Measurements from ENCODE around the gene ANAPC5. TPM values are rescaled to one million over a fixed set of nuclear protein-coding genes. Genes with fewer than 3 reads are reported as not detected.

ANAPC5 gene
- total RNA-seq, 1 donor from 2014 or later, result 86.0 TPM

GRCh38 chr12:121293603-121294002 lies 58.6 kb downstream of the ANAPC5 start:
- no peaks in the 10 kb centered on the region for H3K4me1 Mint-ChIP-seq (ENCODE audit: low read depth, unreplicated experiment)
- no peak overlapping the region for H3K4me3 Mint-ChIP-seq (ENCODE audit: unreplicated experiment)
- no peak for TF ChIP-seq CTCF (IDR thresholded peaks at IDR 0.05; ENCODE audit: partially characterized antibody, unreplicated experiment)
- H3K36me3 Mint-ChIP-seq (ENCODE audit: unreplicated experiment), result no peaks in the 10 kb centered on the region
- H3K9me3 Mint-ChIP-seq (ENCODE audit: unreplicated experiment), result no peaks in the 10 kb centered on the region
- no peak for DNase-seq
- peaks cover 6% of the 10 kb centered on the region for H3K27me3 Mint-ChIP-seq (ENCODE audit: unreplicated experiment)
- H3K27ac Mint-ChIP-seq (ENCODE audit: unreplicated experiment), result no peak overlapping the region

GRCh38 chr12:121290410-121290809 lies 61.8 kb downstream of the ANAPC5 start:
- H3K27me3 Mint-ChIP-seq (ENCODE audit: unreplicated experiment), result peaks cover 3% of the 10 kb centered on the region
- no peaks in the 10 kb centered on the region for H3K36me3 Mint-ChIP-seq (ENCODE audit: unreplicated experiment)
- TF ChIP-seq CTCF (IDR thresholded peaks at IDR 0.05; ENCODE audit: partially characterized antibody, unreplicated experiment), result no peak
- no peak overlapping the region for H3K4me3 Mint-ChIP-seq (ENCODE audit: unreplicated experiment)
- no peak for DNase-seq
- H3K27ac Mint-ChIP-seq (ENCODE audit: unreplicated experiment), result no peak overlapping the region
- H3K4me1 Mint-ChIP-seq (ENCODE audit: low read depth, unreplicated experiment), result no peaks in the 10 kb centered on the region
- peaks cover 1% of the 10 kb centered on the region for H3K9me3 Mint-ChIP-seq (ENCODE audit: unreplicated experiment)

- Mint-ChIP-seq H3K9me3 (ENCODE audit: unreplicated experiment) (peaks cover 1% of the 10 kb centered on the region), H3K4me1 (ENCODE audit: low read depth, unreplicated experiment) (no peaks in the 10 kb centered on the region), H3K4me3 (ENCODE audit: unreplicated experiment) (no peak overlapping the region), H3K27me3 (ENCODE audit: unreplicated experiment) (peaks cover 3% of the 10 kb centered on the region), H3K27ac (ENCODE audit: unreplicated experiment) (no peak overlapping the region), H3K36me3 (ENCODE audit: unreplicated experiment) (no peaks in the 10 kb centered on the region)
- no peak for TF ChIP-seq CTCF (IDR thresholded peaks at IDR 0.05; ENCODE audit: partially characterized antibody, unreplicated experiment)
- DNase-seq, result no peak
Observed at GRCh38 chr12:121289962-121290361, 62.2 kb downstream of the ANAPC5 start.

- no peaks in the 10 kb centered on the region for H3K4me1 Mint-ChIP-seq (ENCODE audit: low read depth, unreplicated experiment)
- no peak overlapping the region for H3K27ac Mint-ChIP-seq (ENCODE audit: unreplicated experiment)
- peaks cover 3% of the 10 kb centered on the region for H3K27me3 Mint-ChIP-seq (ENCODE audit: unreplicated experiment)
- no peak for TF ChIP-seq CTCF (IDR thresholded peaks at IDR 0.05; ENCODE audit: partially characterized antibody, unreplicated experiment)
- H3K9me3 Mint-ChIP-seq (ENCODE audit: unreplicated experiment), result peaks cover 1% of the 10 kb centered on the region
- no peak overlapping the region for H3K4me3 Mint-ChIP-seq (ENCODE audit: unreplicated experiment)
- DNase-seq, result no peak
- no peaks in the 10 kb centered on the region for H3K36me3 Mint-ChIP-seq (ENCODE audit: unreplicated experiment)
Observed at GRCh38 chr12:121288986-121289385, 63.2 kb downstream of the ANAPC5 start.

GRCh38 chr12:121288158-121288845 lies 63.9 kb downstream of the ANAPC5 start:
- no peaks in the 10 kb centered on the region for H3K4me1 Mint-ChIP-seq (ENCODE audit: low read depth, unreplicated experiment)
- H3K27me3 Mint-ChIP-seq (ENCODE audit: unreplicated experiment), result peaks cover 3% of the 10 kb centered on the region
- no peak overlapping the region for H3K4me3 Mint-ChIP-seq (ENCODE audit: unreplicated experiment)
- no peaks in the 10 kb centered on the region for H3K36me3 Mint-ChIP-seq (ENCODE audit: unreplicated experiment)
- H3K9me3 Mint-ChIP-seq (ENCODE audit: unreplicated experiment), result peaks cover 2% of the 10 kb centered on the region
- TF ChIP-seq CTCF (IDR thresholded peaks at IDR 0.05; ENCODE audit: partially characterized antibody, unreplicated experiment), result no peak
- H3K27ac Mint-ChIP-seq (ENCODE audit: unreplicated experiment), result no peak overlapping the region
- DNase-seq, result no peak

Measured in glutamatergic neuron (in vitro differentiated cells).